GM19023 (cell line): ENCODE measurements around the gene EVI5L.
"Not testable (repeated sequence)": the region's sequence is repeated elsewhere in the genome, so short reads cannot be mapped to it uniquely, and the experiment has no call there.

Experiments used
- ATAC-seq: cut with Tn5 transposase; IDR thresholded peaks from one replicate; pipeline ENCODE4 v1.9.1; 2021; ENCODE audit warnings: mild to moderate bottlenecking, moderate library complexity; ENCODE audit not compliant: unreplicated experiment

The EVI5L gene

GRCh38 chr19:7844951-7845350 lies 14.9 kb downstream of the EVI5L start:
- no peak for ATAC-seq

- ATAC-seq = no peak
Observed at GRCh38 chr19:7845390-7846154, 15.6 kb downstream of the EVI5L start.

- ATAC-seq = no peak
Observed at GRCh38 chr19:7846155-7846646, 16.2 kb downstream of the EVI5L start.

GRCh38 chr19:7847664-7848063 lies 17.6 kb downstream of the EVI5L start:
- ATAC-seq = no peak

- no peak for ATAC-seq
Observed at GRCh38 chr19:7848779-7849457, 18.9 kb downstream of the EVI5L start.

GRCh38 chr19:7849631-7849999 lies 19.6 kb downstream of the EVI5L start:
- no peak for ATAC-seq

- no peak for ATAC-seq
Observed at GRCh38 chr19:7850000-7850813, 20.2 kb downstream of the EVI5L start.

GRCh38 chr19:7850945-7851622 lies 21.1 kb downstream of the EVI5L start:
- ATAC-seq = no peak

GRCh38 chr19:7851623-7852500 lies 21.8 kb downstream of the EVI5L start:
- no peak for ATAC-seq

- ATAC-seq = no peak
Observed at GRCh38 chr19:7852851-7853769, 23.1 kb downstream of the EVI5L start.

GRCh38 chr19:7853770-7854128 lies 23.7 kb downstream of the EVI5L start:
- ATAC-seq = no peak

GRCh38 chr19:7855426-7856108 lies 25.5 kb downstream of the EVI5L start:
- ATAC-seq = no peak

GRCh38 chr19:7856109-7856591 lies 26.1 kb downstream of the EVI5L start:
- no peak for ATAC-seq

- no peak for ATAC-seq
Observed at GRCh38 chr19:7856679-7857663, 27.0 kb downstream of the EVI5L start.

- no peak for ATAC-seq
Observed at GRCh38 chr19:7857727-7858108, 27.7 kb downstream of the EVI5L start.

- ATAC-seq = no peak
Observed at GRCh38 chr19:7858109-7858770, 28.2 kb downstream of the EVI5L start.

- not testable (repeated sequence) for ATAC-seq
Observed at GRCh38 chr19:7859087-7859486, 29.1 kb downstream of the EVI5L start.
